ENCODE results near the gene R3HDM2.

Gene R3HDM2

DNA sequence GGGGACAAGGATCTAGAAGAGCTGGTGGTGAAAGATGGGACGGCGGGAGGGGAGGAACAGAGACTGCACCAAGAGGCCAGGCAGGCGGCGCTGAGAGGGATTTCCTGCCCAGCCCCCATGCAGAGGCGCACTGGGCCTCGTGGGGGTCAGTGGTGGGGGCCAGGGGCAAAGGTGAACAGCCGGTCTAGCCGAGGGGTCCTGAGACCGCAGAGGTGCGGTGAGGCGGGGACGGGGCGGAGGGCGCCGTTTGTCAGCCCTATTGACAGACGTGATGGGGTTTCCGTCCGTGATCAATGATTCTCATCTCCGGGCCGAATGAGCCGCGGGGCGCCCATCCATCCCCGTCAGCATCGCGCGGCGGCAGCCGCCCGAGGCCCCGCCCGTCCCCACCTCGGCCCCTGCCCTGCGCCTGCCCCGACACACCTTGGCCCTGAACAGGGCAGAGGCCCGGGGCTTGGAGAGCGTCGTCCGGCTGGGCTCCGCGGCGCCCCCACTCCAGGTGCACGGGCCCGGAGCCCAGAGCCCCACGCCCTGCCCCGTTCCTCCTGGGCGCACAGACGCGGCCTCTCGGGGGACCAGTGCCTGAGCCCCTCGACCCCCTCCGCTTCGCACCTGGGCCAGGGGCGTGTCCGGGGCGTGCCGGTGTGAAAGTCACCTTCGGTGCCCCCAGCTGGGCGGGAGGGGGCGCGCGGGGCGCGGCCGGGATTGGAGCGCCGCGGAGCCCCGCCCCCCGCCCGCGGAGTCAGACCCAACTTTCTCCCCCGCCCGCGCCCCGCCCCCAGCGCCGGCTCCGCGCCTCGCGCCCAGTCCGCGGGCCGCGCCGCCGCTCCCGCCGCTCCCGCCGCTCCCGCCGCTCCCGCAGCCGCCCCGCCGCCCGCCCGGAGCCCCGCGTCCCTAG lies 214.6 kb downstream of the R3HDM2 start, which contains the start of gene NXPH4:
Gene NXPH4 (plus strand): TSS at position 781 of the 898 bp plus-strand sequence. CDS start 176 bp downstream, outside the sequence.
- DNase-seq (ENCODE audit: low spot score) = no peak

DNA sequence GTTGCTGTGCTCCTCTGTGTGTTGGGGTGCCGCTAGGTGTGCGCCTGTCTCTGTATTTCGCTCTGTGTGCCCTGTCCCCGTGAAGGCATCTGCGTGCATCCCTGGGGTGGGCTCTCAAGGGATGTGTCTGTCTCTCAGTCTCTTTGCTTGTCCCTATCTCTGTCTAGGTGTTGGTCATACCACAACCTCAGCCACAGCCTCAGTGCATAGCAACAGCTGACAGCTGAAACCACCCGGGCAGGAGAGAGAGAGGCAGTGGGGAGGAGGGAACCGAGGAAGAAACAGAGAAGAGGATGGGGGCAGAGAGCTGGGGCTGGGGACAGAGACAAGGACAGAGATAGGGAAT lies 215.2 kb downstream of the R3HDM2 start:
- DNase-seq (ENCODE audit: low spot score) = no peak

DNA sequence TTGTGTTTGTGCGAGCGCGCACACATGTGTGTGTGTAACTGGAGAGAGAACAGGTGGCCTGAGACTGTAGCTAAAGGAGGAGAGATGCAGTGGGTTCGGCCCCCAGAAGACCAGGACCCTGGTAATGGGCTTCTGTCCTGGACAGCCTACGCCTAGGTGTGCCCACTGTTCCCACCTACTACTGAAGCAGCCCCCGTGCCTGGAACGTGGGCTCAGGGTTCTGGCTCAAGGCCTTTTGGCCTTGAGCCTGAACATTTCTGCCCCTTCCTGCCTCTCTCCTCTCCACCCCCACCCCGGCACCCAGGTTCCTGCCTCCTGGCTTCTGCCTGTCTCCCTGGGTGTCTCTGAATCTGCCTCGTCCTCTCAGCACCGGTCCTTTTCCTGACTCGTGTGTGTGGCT lies 215.8 kb downstream of the R3HDM2 start:
- no peak for DNase-seq (ENCODE audit: low spot score)

DNA sequence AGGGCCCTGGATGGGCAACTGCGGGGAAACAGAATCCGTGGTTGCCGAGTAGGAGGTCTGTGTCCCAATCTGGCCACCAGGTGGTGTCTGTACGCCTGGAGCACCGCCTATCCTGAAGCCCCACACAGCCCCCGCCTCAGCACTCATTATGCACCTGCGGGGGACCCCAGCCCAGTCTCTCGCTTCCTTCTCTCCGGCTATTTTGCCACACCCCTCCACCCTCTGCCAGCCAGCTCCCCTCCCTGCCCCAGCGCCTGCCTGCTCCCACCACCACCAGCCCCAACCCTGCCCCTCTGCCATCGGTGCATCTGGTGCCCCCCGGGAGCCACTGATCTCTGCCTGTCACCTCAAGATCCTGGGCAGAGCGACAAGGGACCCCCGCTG lies 216.5 kb downstream of the R3HDM2 start:
- no peak for DNase-seq (ENCODE audit: low spot score)

DNA sequence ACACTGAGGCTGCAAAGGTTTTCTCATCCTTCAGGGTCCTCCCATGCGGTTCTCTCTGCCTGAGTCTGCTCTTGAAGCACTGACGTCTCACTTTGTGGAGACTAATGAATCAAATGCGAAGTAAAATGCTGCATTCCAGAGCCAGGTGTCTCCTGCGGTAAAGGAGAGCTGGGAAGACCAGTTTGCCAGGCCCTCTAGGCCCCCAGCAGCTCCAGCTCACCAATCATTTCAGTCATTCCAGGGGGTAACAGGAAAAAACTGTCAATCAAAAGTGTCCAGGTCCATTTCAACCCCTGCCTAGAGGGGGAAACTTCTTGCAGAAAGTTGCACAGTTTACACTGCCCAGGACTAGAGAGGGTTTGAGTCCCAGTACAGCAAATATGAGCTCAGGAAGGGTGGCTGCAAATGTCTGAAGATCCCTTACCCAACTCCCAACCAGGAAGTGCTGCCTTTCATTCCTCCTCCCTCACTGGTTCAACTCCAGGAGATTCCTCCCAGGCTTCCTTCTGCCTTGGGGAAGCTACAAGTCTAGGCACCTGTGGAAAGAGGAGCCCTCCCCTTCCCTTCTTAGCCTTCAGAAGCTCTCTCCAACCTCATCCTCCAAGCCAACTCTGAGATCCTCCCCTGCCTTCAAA lies 217.0 kb downstream of the R3HDM2 start:
- no peak for DNase-seq (ENCODE audit: low spot score)

DNA sequence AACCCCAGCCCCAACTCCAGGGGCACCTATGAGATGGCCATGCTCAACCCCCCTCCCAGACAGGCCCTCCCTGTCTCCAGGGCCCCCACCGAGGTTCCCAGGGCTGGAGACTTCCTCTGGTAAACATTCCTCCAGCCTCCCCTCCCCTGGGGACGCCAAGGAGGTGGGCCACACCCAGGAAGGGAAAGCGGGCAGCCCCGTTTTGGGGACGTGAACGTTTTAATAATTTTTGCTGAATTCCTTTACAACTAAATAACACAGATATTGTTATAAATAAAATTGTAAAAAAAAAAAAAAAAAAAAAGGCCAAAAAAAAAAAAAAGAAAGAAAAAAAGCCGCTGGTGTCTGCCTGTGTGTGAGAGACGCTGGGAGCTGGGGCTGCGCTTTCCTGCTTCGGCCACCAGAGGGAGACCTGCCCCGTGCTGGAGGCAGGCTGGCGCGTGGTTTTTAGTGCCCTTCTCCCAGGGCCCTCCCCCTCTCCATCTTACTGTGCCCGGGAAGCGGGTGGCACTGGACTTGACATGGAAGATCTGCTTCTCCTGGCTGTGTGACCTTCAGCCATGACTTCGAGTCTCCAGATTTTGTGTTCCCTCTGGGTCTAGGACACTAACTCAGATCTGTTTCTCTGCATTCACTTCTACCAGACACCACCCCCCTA lies 217.7 kb downstream of the R3HDM2 start:
- DNase-seq (ENCODE audit: low spot score) = peak; percentile 78

DNA sequence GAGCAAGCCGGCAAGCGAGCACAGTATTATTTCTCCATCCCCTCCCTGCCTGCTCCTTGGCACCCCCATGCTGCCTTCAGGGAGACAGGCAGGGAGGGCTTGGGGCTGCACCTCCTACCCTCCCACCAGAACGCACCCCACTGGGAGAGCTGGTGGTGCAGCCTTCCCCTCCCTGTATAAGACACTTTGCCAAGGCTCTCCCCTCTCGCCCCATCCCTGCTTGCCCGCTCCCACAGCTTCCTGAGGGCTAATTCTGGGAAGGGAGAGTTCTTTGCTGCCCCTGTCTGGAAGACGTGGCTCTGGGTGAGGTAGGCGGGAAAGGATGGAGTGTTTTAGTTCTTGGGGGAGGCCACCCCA lies 218.2 kb downstream of the R3HDM2 start:
- no peak for DNase-seq (ENCODE audit: low spot score)

DNA sequence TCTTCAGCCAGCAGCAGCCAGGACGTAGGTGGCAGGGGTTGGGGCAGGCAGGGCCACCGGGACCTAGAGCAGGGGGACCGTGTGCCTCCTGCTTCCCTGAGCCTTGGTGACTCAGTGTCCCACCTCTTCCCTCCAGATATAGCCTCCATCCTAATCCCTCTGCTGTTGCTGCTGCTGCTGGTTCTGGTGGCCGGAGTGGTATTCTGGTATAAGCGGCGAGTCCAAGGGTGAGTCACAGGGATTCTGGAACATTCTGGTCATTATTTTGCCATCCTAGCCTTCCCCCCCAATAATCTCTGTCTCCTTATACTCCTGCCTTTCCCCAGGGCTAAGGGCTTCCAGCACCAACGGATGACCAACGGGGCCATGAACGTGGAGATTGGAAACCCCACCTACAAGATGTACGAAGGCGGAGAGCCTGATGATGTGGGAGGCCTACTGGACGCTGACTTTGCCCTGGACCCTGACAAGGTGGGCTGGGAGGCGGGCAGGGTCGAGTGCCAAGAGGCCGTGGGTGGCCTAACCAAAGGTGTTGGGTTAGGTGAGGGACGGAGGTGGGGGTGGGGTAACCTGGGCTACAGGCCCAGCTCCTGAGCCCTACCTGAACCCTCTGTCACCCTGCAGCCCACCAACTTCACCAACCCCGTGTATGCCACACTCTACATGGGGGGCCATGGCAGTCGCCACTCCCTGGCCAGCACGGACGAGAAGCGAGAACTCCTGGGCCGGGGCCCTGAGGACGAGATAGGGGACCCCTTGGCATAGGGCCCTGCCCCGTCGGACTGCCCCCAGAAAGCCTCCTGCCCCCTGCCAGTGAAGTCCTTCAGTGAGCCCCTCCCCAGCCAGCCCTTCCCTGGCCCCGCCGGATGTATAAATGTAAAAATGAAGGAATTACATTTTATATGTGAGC lies 218.8 kb downstream of the R3HDM2 start:
- DNase-seq (ENCODE audit: low spot score) = no peak

DNA sequence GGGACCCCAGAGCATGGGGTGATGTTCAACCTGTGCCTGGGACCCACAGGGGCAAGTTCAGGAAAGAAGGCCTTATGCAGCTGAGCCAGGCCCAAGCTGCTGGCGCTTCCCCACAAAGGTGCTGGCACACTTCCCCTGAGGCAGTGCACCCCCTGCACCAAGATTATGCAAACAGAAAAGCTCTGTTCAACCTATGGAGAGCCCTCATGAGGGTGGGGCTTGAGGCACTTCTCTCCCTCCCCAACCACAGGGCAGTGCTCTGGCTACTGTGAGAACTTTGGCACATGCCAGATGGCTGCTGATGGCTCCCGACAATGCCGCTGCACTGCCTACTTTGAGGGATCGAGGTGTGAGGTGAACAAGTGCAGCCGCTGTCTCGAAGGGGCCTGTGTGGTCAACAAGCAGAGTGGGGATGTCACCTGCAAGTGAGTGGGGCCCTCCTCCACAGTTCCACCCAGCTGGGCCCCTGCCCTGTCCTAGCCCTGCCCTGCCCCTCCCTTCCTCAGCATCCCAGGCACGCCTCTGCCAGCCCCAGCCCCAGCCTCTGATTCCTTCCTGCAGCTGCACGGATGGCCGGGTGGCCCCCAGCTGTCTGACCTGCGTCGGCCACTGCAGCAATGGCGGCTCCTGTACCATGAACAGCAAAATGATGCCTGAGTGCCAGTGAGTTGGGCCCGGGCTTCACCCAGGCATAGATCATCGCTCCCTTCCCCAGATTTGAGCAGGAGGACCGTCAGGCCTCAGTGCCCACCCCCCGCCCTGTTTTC lies 219.7 kb downstream of the R3HDM2 start:
- no peak for DNase-seq (ENCODE audit: low spot score)

DNA sequence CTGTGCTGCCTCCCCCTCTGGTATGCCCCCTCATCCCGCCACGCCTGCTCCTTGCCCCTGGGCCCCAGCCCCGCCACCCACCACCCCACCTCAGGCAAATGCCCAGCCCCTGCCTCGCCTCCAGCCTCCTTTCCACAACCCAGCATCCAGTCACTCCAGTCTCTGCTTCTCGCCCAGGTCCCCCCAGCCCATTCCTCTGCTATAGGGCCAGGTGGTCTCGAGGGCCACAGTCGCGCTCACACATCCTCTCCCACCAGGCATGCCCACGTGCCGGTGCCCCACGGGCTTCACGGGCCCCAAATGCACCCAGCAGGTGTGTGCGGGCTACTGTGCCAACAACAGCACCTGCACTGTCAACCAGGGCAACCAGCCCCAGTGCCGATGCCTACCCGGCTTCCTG lies 220.4 kb downstream of the R3HDM2 start:
- DNase-seq (ENCODE audit: low spot score) = no peak

DNA sequence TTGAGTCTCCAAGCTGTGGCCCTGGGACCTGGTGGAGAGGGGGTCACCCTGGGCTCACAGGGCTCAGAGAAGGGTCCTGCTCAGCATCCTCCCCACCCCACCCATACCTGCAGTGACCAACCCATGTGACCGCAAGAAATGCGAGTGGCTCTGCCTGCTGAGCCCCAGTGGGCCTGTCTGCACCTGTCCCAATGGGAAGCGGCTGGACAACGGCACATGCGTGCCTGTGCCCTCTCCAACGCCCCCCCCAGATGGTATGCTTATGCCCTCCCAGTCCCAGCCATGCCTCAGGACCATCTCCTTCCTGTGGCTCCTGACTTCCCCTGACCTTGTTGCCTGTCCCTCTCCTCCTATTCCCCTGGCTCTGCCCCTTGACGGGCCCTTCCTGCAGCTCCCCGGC lies 220.9 kb downstream of the R3HDM2 start:
- DNase-seq (ENCODE audit: low spot score) = no peak

DNA sequence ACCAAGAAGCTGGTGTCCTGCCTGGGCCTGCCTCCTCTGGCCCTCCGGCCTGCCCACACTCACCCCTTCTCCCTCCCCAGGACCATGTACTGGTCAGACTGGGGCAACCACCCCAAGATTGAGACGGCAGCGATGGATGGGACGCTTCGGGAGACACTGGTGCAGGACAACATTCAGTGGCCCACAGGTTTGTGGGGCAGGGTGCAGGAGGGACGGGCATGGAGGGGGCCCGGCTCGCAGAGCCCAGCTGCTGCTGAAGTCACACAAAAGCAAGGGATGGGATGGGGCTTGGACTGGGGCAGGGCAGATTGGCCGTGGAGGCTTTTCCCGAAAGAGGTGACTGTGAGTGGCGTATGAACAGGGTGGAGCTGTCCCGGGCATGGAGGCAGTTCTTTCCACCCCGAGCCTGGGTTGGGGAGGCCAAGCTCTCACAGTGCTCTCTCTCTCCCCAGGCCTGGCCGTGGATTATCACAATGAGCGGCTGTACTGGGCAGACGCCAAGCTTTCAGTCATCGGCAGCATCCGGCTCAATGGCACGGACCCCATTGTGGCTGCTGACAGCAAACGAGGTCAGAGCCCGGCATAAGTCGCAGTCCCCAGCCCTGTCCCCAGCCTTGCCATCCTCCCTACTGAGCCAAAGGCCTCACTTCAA lies 222.1 kb downstream of the R3HDM2 start:
- peak; percentile 68 for DNase-seq (ENCODE audit: low spot score)

DNA sequence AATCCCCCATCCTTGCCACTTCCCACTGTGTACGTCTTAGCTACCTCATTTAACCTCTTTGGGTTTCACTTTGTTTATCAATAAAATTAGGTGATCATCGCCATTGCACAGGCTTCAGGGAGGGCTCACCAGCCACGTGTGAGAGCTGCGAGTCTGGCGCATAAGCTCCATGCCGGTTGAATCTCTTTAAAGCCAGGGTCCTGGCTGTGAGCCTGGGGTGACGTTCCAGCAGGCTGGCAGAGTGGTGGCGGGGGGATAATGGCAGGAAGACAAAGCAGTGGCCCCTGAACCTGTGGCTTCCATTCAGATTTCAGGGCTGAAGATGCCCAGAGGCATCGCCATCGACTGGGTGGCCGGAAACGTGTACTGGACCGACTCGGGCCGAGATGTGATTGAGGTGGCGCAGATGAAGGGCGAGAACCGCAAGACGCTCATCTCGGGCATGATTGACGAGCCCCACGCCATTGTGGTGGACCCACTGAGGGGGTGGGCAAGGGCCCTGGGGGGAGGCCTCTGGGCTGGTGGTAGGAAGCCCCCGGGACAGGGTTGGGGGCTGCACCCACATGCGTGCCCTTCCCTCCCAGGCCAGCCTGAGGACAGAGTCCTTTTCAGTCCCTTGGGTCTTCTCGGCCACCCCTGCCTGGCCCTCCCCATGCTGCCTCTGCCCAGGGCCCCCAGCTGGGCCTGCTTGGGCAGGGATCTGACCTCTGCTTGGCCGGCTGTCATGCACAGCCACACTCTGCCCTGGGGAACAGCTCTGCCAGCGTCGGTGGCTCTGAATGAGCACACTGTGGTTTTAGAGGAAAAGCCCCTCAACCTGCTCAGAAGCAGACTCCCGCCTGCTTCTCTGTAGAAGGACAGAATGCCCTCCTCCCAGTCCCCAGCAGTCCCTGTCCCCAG lies 222.9 kb downstream of the R3HDM2 start:
- no peak for DNase-seq (ENCODE audit: low spot score)

DNA sequence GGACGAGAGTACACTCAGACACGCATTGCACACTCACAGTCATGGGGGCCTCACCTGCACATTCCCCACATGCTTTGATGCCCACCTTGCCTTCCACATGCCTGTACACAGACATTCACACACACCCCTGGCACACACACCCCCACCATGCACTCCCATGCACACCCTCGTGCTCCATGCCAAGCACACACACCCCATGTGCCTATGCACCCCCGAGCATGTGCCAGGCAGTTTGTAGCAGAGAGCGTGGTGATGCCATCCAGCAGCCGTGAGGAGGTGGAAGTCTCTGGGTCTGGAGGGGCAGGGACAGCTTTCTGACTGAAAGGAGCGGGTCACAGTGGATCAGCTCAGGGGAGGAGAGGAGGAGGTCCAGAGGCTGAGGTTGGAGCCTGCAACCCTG lies 224.9 kb downstream of the R3HDM2 start:
- no peak for DNase-seq (ENCODE audit: low spot score)

DNA sequence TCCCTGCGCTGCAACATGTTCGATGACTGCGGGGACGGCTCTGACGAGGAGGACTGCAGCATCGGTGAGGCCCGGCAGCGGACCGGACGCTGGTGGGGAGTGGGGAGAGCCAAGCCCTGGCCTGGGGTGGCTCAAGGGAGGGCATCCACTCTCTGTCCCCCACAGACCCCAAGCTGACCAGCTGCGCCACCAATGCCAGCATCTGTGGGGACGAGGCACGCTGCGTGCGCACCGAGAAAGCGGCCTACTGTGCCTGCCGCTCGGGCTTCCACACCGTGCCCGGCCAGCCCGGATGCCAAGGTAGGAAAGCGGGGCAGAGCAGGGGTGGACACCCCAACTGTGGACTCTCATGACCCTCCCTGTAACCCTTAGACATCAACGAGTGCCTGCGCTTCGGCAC lies 225.7 kb downstream of the R3HDM2 start:
- no peak for DNase-seq (ENCODE audit: low spot score)

DNA sequence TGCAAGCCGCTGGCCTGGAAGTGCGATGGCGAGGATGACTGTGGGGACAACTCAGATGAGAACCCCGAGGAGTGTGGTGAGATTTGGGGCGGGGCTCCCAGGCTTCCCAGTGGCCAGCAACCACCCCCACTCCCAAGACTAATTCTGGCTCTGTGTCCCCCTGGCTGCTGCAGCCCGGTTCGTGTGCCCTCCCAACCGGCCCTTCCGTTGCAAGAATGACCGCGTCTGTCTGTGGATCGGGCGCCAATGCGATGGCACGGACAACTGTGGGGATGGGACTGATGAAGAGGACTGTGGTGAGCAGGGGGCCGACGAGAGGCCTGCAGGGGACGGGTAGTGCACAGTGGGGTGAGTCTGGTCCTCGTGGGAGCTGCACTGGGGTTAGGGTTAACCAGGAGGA lies 226.4 kb downstream of the R3HDM2 start:
- no peak for DNase-seq (ENCODE audit: low spot score)

DNA sequence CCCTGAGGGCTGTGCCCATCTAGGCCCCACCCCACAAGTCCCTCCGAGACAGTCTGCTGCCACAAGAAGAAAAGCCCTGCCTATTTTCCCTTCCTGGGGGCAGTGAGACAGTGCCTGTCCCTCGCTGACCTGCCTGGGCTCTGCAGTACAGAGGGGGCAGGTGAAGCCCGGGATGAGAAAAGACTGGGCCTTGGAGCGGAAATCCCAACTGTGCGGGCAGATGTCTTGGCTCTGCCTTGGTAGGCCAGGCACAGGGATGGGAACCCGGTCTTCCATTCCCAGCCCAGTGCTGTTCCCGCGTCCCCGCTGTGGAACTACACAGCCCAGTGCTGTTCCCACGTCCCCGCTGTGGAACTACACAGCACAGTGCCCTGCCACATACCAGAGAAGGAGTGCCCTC lies 227.1 kb downstream of the R3HDM2 start:
- no peak for DNase-seq (ENCODE audit: low spot score)

Data from pons (tissue), 1 donor.